GM18951 (cell line): ENCODE measurements around the gene IFNA8.
"Not testable (repeated sequence)": the region's sequence is repeated elsewhere in the genome, so short reads cannot be mapped to it uniquely, and the experiment has no call there.

Experiments
- POLR2A ChIP-seq: IDR thresholded peaks from 4 replicates; pipeline ENCODE4 v1.6.1; 2011; ENCODE audit warnings: mild to moderate bottlenecking; ENCODE audit not compliant: insufficient read length, insufficient read depth; ENCODE audit errors: extremely low read depth
- in situ Hi-C: fragments of 300-500 bp; cut with MboI; formaldehyde crosslinking; loops from one replicate; pipeline ENCODE4 v1.12.0; 2022; ENCODE audit warnings: low sequenced_read_pairs, mixed read lengths, inconsistent platforms; ENCODE audit not compliant: unreplicated experiment

Gene IFNA8

GRCh38 chr9:21440139-21440538, 31.2 kb downstream of the IFNA8 start, which contains the start of gene IFNA1:
TSS of gene IFNA1 (plus strand) at chr9:21440439. CDS start at chr9:21440508, 69 bp downstream.
- TF ChIP-seq POLR2A, result no peak
- in situ Hi-C loops, result no loop called here

- in situ Hi-C loops, result no loop called here
- TF ChIP-seq POLR2A, result no peak
Observed at GRCh38 chr9:21443849-21444625, 35.1 kb downstream of the IFNA8 start.

GRCh38 chr9:21449312-21449711, 40.4 kb downstream of the IFNA8 start:
- in situ Hi-C loops, result not testable (repeated sequence)

- in situ Hi-C loops, result loop anchor here (10.0 to 25.0 kb wide), 2 partner anchors 126 to 336 kb away; no protein-coding TSS in a partner anchor
- TF ChIP-seq POLR2A, result no peak
Observed at GRCh38 chr9:21450733-21451394, 41.9 kb downstream of the IFNA8 start.

- in situ Hi-C loops, result loop anchor here (10.0 to 25.0 kb wide), 2 partner anchors 128 to 335 kb away; no protein-coding TSS in a partner anchor
Observed at GRCh38 chr9:21452681-21453080, 43.8 kb downstream of the IFNA8 start.

GRCh38 chr9:21454149-21454548, 45.2 kb downstream of the IFNA8 start:
- no peak for TF ChIP-seq POLR2A
- in situ Hi-C loops, result loop anchor here (10.0 to 25.0 kb wide), 2 partner anchors 129 to 333 kb away; no protein-coding TSS in a partner anchor

More at GRCh38 chr9:21452681-21453080, 43.8 kb downstream of the IFNA8 start:
- no peak for TF ChIP-seq POLR2A

GRCh38 chr9:21455320-21455719, 46.4 kb downstream of the IFNA8 start:
- TF ChIP-seq POLR2A, result no peak
- in situ Hi-C loops, result loop anchor here (10.0 to 25.0 kb wide), 2 partner anchors 131 to 332 kb away; no protein-coding TSS in a partner anchor
